Mesenteric fat pad (tissue), 1 donor: ENCODE results near the gene FBXO10. TPM values are rescaled to one million over a fixed set of nuclear protein-coding genes. Genes with fewer than 3 reads are reported as not detected.
"Not testable (repeated sequence)": the region's sequence is repeated elsewhere in the genome, so short reads cannot be mapped to it uniquely, and the experiment has no call there.

Source experiments
- DNase-seq: peaks from one replicate; pipeline ENCODE4 v3.0.0-alpha.2; 2020; ENCODE audit warnings: low spot score
- total RNA-seq: library from RNA; stranded (reverse); fragmentation: NEBNext Ultra II Directional; extraction: Animal tissue kit (Norgen Biotek cat#: 25700); gene quantifications from one replicate; pipeline ENCODE4 v1.2.1, GENCODE V29; 2021
- donor health status: DM: yes; HTN: yes; CAD: no.

Gene FBXO10
- total RNA-seq, 1 donor from 2014 or later: 10.6 TPM

DNA sequence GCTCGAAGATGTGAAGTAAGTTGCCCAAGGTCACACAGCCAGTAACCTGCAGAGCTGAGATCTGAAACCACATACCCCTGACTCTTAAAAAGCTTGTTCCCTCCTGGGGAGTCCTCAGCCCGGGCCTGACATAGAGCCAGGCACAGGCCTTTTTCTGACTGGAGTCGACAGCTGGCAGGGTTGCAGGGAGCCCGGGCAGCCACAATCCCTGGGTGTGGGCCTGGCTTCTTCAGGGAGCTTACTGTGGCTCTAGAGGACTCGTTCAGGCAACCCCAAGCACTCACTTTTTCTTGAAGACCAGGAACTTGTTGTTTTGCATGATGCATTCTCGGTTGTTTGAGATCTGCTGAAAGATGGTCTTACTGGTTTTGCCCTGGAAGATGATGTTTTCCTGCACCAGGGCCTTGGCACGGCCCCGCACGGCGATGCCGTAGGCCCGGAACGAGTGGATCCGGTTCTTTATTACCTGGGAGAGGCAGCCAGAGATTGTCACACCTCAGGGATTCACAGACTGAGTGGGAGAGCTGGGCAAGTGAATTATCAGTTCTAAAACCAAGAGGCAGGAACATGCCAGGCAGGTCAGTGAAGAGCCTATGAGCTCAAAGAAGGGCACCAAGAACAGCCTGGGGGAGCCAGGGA lies 60.4 kb downstream of the FBXO10 start:
- DNase-seq: no peak

DNA sequence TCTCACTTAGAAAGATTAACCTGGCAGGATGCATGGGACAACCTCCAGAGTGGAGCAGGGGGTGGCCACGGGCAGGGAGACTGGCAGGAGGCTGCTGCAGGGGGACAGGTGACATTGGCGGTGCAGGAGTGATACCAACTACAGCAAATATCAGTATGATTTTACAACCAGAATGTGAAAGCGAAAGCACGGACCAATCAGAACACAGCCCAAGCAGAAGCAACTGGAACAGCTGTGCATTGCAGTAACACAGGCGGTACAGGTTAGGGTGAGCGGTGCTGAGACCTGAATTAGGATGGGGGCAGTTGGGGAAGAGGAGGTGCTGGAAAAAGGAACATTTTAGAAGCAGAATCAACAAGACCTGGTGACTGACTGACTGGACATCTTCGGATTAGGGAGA lies 61.2 kb downstream of the FBXO10 start:
- DNase-seq: no peak

DNA sequence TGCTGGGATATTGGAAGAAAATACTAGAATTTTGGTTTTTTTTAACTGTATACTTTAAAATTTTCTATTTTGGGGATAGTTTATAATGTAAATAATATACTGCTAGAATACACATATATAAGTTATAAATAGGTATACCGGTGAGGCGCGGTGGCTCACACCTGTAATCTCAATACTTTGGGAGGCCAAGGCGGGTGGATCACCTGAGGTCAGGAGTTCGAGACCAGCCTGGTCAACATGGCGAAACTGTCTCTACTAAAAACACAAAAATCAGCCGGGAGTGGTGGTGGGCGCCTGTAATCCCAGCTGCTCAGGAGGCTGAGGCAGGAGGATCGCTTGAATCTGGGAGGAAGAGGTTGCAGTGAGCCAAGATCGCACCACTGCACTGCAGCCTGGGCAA lies 61.8 kb downstream of the FBXO10 start:
- DNase-seq: not testable (repeated sequence)

DNA sequence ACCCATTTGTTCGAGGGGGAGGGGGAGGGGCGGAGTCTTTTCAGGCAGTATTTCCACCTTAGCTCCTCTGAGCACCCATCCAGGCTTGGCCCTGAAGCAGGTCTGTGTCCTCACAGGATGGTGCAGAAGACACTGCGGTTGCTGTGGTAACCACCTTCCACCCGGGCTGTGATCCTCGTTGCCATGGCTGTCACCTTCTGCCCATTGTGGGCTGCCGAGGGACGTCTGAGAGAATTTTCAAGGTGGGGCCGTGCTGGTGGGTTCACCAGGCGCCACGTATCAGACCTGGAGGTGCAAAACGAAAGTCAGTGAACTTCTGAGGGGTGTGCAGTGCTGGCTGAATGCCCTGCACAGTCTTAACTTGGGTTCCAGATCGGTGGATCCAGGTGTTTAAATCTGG lies 63.7 kb downstream of the FBXO10 start:
- DNase-seq: no peak

DNA sequence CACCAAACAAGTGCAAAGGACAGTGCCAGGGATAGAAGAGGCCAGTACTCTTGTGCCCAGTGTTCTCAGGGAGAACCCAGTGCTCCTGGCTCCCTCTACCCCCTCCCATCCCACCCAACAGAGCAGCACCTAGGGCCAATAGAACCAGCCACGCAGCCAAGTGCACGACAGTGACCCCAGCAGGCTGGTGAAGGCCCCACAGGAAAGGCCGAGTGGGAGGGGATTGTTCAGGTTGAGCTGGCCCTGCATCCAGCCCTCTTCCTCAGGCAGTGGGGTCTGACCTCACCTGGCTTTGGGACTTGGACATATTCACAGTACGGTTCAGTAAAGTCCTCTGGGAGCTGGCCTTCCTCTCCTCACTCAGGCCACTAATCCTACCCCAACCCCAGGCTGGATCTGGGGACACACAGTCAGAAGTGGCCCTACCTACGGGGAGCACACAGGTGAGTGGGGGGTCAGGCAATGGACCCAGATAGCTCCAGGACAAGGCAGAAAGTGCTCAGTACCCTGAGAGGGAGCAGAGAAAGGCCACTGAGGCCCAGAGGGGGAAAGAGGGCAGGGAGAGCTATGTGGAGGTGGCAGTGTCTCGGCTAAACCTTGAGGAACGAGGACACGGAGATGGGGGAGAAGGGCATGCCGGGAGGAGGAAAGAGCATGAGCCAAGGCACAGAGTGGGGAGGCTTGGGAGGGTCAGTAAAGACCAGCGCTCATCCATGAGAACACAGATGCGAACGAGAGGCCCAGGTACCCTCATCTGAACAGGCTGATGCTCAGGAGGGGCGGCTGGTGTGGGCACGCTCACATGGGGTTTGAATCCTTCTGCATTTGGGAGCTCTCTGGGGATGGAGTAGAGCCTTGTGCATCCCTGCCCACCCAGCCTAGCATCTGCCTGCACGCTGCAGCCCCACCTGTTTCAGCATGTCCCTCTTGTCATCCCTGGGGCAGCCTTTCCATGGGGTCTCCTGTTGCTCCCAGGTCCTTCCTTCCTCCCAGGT lies 64.9 kb downstream of the FBXO10 start:
- no peak for DNase-seq

DNA sequence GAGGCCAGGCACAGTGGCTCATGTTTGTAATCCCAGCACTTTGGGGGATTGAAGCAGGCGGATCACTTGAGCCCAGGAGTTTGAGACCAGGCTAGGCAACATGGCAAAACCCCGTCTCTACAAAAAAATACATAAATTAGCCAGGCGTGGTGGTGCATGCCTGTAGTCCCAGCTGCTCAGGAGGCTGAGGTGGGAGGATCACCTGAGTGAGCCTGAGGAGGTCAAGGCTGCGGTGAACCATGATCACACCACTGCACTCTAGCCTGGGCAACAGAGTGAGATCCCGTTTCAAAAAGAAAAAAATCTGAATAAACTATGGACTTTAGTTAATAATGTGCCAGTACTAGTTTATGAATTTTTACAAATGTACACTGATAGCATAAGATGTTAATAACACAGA lies 66.1 kb downstream of the FBXO10 start:
- DNase-seq: not testable (repeated sequence)

DNA sequence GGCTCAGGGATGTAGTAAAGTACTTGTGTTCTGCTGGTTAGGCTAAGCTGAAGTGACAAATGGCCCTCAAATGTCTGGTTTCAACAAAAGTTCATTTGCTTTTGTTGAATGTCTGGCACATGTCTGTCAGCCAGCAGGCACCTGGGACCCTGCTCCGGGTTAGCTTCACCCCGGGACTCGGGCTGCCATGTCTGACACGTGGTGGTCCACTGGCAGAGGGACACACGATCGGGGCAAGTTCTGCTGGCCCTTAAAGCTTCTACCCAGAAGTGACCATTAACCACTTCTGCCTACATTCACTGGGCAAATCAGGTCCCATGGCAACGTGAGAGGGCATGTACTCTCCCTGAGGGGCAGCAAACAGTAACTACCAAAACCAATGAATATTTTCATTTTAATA lies 66.6 kb downstream of the FBXO10 start:
- DNase-seq: no peak

DNA sequence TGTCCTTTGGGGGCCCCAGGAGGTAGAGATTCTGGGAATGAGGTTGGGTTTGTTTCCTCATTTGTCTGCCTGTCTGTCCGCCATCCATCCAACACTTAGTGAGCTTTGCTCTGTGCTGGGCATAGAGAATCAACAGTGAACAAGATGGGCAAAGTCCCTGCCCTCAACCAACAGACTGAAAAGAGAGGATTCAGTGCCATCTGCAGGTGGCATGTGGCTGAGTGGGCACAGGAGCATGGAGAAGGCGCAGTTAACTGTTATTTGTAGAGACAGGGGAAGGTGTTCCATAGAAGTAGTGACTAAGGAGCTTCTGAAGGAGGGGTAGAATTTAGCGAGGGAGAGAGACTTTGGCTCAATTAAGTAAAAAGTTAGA lies 67.4 kb downstream of the FBXO10 start:
- DNase-seq: no peak

DNA sequence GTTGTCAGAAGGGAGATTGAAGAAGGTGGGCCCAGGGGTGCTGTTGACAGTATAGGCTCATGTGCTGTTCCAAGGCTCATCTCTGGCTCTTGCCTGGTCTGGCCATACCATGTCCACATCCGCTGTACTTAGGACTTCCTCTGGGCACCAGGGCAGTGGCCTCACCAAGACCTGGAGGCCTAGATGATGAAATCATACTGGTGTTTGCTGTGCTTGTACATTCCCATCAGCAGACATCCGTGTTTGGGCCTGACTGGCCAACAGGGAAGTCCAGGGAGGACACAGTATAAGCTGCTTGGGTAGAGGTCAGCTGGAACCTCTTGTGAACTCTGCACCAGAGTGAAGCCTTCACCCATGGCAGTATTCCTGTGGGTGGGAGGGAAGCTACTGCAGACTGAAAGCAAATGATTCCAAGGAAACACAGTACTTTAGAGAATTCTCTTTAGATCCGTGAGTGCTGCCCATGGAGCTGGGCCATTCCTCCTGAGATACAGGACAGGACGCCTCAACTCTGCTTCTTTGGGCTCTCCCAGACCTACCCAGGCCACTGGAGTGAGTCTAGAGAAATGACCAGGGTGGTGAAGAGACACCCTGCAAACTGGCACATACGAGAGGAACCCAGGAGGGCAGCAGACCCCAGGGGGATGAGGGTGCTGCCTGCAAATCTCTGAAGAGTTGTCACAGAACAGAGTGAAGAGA lies 67.9 kb downstream of the FBXO10 start:
- no peak for DNase-seq

DNA sequence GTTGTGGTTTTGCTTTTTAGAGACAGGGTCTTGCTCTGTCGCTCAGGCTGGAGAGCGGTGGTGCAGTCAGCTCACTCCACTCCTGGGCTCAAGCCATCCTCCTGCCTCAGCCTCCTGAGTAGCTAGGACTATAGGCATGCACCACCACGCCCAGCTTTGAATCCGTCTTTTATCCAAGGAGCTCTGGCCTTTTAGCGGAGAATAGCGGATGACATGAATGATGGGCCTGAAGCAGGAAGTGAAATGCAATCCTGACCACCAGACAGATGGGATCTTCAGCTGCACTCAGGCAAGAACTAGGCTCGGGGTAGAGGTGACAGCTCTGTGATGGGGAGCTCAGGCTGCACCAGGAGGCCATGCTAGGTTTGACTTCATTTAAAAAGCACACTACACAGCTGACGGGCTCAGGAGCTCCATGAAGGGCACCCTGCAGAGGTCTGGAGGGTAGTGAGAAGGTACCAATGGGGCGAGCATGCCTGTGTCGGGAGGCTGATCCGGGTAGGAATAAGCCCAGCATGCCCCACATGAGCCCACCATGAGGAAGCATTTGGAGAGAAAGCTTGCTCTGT lies 68.5 kb downstream of the FBXO10 start:
- DNase-seq: no peak

DNA sequence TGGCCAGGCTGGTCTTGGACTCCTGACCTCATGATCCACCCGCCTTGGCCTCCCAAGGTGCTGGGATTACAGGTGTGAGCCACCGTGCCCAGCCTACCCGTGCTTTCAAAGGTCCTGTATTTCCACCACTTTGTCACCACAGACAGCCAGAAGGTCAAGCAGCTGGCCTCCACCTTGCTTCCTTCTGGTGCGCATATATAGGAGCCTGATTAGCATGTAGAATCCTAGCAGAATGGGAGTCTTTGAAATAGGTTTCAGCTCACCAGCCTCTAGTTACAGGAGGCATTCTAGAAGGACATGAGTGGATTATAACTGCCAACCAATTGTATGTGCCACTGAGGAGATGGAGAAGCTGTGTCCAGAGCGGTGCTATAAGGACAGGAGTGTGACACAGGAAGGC lies 71.6 kb downstream of the FBXO10 start:
- no peak for DNase-seq

DNA sequence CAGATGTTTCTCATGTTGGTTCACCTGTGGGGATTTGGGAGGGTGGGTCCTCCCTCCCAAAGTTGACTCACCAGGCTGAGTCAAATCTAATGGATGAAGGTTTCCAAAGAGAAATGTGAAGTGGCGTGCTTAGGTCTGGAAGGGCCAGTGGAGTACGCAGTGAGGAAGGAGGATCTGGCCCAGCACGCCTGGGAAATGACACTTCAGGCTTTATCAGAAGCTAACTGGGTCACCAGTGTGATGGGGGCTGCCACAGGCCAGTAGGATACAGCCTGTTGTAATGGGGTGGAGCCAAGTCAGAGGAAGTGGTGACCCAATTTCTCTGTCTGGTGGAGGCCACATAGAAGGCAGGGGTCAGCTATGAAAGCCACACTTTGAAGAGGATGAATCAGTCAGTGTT lies 72.4 kb downstream of the FBXO10 start:
- DNase-seq: peak; percentile 59

DNA sequence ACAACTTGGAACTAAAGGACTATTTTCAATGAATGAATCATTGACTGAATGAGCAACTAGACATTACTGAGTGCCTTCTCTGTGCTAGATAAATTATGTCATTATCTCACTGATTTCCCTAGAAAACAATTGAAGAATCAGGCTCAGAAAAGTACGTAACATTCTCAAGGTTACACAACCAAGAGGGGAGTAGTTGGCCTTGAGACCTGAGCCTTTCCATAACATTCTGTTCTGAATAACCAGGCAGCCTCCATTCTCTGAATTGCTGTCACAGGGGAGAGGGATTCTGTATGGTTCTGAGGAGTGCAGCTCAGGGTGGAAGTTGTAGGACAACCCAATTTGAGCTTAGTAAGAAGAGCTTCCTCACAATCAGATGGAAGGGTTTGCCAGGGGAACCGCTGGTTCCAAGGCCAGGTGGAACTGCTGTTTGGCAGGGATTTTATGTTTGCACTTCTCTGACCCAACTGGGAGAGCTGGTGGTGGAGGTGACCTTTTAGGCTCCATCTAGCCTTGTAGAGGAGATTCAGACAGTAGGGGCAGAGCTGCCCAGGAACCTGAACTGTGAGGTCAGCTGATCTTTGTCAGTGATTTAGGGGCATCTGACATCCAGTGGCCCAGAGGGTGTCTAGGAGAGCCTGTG lies 74.1 kb downstream of the FBXO10 start:
- DNase-seq: peak; percentile 53

DNA sequence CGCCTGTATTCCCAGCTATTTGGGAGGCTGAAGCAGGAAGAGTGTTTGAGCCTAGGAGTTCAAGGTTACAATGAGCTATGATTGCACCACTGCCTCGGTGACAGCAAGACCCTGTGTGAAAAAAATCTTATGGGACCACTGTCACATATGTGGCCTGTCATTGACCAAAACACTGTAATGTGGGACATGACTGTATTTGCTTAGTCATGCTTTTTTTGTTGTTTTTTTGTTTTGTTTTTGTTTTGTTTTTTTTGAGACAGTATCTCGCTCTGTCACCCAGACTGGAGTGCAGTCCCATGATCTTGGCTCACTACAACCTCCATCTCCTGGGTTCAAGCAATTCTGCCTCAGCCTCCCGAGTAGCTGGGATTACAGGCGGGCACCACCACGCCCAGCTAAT lies 76.9 kb downstream of the FBXO10 start:
- no peak for DNase-seq

DNA sequence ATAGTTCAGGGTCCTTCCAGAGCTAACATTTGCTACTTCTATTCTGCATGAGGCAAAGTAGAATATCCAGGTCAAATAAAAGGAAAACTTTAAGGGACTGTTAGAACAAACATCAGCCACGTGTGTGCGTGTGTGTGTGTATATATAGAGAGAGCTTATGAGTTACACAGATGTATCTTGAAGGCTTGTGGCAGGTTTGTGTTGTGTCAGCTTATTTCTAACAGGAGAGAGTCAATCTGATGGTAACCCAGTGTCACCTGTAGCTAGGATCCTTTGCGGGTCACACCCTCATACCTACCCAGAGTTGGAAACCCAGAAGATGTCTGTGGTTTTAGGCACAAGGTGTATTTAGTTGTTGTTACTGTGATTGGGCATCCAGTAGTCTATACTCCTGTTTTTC lies 77.7 kb downstream of the FBXO10 start:
- DNase-seq: no peak

DNA sequence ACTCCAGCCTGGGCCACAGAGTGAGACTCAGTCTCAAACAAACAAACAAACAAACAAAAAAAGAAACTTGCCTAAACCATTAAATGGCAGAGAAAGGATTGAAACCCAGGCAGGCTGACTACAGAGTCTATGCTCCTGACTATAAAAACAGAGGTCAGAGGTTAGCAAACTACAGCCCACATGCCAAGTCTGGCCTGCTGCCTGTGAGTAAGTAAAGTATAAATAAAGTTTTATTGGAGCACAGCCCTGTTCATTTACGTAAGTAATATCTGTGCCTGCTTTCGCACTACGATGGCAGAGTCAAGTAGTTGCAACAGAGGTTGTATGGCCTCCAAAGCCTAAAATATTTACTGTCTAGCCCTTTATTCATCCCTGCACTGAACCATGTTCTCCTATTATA lies 78.9 kb downstream of the FBXO10 start:
- peak; percentile 16 for DNase-seq

DNA sequence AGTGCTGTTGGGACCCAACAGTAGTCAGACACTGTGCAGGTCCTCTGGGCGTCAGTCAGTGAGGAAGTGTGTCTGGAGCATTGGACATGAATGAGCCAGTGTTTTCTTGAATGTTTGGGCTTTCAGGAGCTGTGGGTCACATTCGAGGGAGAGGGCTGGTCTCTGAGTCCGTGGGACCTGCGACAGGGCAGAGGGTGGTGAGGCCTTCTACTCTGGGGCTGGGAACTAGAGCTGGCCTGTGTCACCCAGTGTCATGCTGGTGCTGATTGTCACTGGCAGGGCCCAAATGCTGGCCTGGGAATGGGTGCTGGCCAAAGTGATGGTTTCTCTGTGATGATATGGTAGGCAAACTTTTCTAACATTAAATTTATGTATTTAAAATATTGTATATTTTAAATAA lies 80.2 kb downstream of the FBXO10 start:
- DNase-seq: peak; percentile 51

DNA sequence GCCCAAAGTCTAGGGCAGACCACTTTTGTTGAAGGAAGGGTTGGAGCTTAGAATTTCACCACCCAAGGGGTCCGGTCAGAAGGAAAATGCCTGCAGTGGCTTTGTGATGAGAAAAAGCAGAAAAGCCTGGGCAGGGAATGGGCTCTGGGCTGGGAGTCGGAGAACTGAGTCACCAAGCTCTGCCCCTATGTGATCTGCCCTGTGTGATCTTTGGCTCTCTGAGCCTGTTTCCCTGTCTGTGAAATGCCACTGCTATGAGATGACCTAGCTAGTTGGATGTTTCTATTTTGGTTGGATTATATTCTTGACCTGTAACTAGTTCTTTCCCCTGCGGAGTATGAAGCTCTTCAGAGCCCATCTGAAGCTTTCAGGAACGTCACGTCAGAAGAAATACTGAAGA lies 80.6 kb downstream of the FBXO10 start:
- no peak for DNase-seq

DNA sequence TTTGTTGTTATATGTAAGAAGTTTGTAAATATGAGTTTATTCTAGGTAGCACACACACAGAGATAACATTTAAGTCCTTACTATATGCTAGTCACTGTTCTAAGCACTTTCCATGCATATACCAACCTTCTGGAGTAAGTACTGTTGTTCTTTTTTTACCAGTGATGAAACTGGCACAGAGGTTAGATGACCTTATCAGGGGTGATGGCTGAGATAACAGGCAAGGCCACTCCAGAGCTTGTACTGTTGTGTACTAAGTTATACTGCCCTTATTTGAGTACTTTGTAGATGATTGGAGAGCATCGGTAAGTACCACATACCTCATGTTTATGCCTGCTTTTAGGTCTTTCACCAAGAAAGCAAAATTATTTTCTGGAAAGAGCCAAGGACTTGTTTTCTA lies 84.2 kb downstream of the FBXO10 start:
- DNase-seq: no peak

DNA sequence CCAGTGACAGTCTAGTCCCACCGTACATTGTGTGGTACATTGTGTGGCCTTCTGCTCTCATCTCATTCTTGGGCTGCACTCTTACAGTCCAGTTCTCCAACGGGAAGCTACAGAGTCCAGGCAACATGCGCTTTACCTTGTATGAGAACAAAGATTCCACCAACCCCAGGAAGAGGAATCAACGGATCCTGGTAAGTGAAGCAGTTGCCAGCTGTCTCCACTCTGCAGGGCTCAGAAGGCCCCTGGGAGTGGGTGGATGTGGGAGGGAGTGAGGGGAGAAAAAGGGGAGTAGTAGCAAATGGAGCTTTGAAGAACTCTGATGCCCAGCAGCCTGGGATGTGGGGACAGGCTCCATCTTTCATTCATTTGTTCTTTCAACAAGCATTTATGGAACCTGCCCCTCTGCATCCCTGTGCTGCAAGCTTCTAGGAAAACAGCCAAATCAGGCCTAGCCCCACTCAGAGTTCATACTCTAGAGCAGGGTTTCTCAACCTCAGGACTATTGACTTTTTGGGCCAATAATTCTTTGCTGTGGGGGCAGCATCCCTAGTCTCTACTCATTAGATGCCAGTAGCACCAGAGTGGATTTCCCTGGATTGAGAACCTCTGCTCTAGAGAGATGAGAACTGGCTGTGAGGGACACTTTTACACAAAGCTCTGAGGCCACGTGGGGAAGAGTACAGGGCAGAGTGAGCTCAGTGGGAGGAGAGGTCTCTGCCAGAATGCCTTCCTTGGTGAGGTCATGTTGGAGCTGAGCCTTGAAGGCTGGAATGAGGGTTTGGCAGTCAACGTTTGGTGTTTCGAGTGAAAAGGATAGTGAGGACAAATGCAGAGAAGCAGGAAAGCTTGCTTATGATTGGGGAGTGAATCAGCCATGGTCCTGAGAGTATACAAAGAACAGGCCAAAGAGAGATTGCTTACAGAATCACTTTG lies 89.3 kb downstream of the FBXO10 start:
- DNase-seq: no peak
